ENCODE data around the gene TLK2.
A peak's percentile ranks its signal among the peaks of the same experiment; 100 is the strongest.

The TLK2 gene

DNA sequence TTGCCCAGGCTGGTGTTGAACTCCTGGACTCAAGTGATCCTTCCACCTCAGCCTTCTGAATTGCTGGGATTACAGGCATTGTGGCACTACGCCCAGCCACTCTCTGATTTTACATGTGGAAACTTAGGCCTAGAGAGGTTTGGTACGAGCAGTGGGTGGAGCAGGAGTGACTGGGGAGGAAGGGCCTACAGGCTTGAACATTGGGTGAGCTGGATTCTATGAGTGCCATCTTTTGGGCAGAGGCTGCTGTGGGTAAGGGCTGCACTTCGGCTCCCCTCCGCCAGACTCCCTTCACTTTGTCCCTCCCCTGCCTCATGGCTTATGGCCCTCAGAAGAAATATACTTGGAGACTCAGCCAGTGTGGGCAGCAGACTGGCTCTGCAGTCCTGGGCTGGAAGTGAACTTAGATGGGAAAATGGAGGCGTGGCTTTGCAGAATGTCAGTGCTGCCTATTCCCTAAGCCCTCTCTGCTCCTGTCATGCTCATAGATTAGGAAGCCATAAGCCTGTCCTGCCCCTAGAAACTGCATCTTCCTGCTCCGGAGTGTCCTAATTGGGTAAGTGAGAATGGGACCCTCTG is 139.4 kb downstream of the TLK2 start:
- Mint-ChIP-seq H3K4me1 (ENCODE audit: low read depth) (no peaks in the 10 kb centered on the region), H3K4me3 (no peak overlapping the region), H3K36me3 (no peaks in the 10 kb centered on the region), H3K27me3 (no peaks in the 10 kb centered on the region), H3K9me3 (ENCODE audit: low read depth) (no peaks in the 10 kb centered on the region), H3K27ac (peak overlapping the region; percentile 10)

- Mint-ChIP-seq H3K27ac (no peak overlapping the region), H3K9me3 (ENCODE audit: low read depth) (no peaks in the 10 kb centered on the region), H3K36me3 (no peaks in the 10 kb centered on the region), H3K4me3 (no peak overlapping the region), H3K27me3 (no peaks in the 10 kb centered on the region), H3K4me1 (ENCODE audit: low read depth) (no peaks in the 10 kb centered on the region)
Observed at GRCh38 chr17:62618647-62619416, 140.2 kb downstream of the TLK2 start.

- Mint-ChIP-seq H3K9me3 (ENCODE audit: low read depth) (no peaks in the 10 kb centered on the region), H3K27me3 (no peaks in the 10 kb centered on the region), H3K4me3 (no peak overlapping the region), H3K36me3 (no peaks in the 10 kb centered on the region), H3K27ac (no peak overlapping the region), H3K4me1 (ENCODE audit: low read depth) (no peaks in the 10 kb centered on the region)
Observed at GRCh38 chr17:62619417-62620155, 141.0 kb downstream of the TLK2 start.

DNA sequence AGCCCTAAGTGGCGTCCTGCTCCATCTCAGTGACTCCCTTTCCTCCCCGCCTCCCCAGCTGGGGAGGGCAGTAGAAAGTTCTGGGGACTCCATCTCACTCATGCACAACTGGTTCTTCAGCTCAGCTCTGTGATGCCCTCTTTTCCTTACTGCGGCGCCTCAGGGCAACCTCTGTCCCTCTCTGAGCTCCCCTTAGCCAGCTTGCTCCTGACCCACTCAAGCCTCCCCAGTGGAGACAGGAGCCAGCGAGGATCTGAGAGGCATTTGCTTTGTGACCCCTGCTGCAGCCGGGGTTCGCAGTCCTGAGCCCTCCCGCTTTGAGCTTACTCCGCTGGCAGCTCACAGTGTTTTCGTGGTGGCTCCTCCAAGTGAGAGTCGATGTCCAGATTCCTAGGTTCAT is 142.6 kb downstream of the TLK2 start:
- H3K4me1 Mint-ChIP-seq (ENCODE audit: low read depth), result peaks cover 7% of the 10 kb centered on the region
- no peaks in the 10 kb centered on the region for H3K9me3 Mint-ChIP-seq (ENCODE audit: low read depth)
- H3K4me3 Mint-ChIP-seq, result no peak overlapping the region
- H3K36me3 Mint-ChIP-seq, result no peaks in the 10 kb centered on the region
- H3K27ac Mint-ChIP-seq, result no peak overlapping the region
- no peaks in the 10 kb centered on the region for H3K27me3 Mint-ChIP-seq

- no peaks in the 10 kb centered on the region for H3K27me3 Mint-ChIP-seq
- no peak overlapping the region for H3K27ac Mint-ChIP-seq
- H3K4me1 Mint-ChIP-seq (ENCODE audit: low read depth), result peaks cover 23% of the 10 kb centered on the region
- H3K36me3 Mint-ChIP-seq, result no peaks in the 10 kb centered on the region
- H3K4me3 Mint-ChIP-seq, result no peak overlapping the region
- no peaks in the 10 kb centered on the region for H3K9me3 Mint-ChIP-seq (ENCODE audit: low read depth)
Observed at GRCh38 chr17:62625184-62625869, 146.7 kb downstream of the TLK2 start.

DNA sequence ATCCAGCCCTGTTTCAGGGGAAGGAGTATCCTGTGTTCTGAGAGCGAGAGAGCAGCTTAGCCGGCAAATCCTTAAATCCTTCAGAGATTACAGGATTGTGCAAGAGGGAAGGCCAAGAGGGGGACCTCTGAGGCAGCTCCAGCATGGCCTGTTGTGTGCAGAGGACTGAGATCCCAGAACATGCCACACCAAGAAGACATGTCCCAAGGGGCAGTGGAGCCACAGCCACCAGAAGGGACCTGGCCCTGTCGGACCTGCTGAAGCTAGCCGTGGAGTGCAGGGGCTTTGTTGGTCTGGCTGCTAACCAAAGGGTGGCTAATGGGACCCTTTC is 147.2 kb downstream of the TLK2 start:
- Mint-ChIP-seq H3K36me3 (no peaks in the 10 kb centered on the region), H3K27me3 (no peaks in the 10 kb centered on the region), H3K4me3 (peak overlapping the region; percentile 73), H3K27ac (no peak overlapping the region), H3K4me1 (ENCODE audit: low read depth) (peaks cover 23% of the 10 kb centered on the region), H3K9me3 (ENCODE audit: low read depth) (no peaks in the 10 kb centered on the region)

- H3K27me3 Mint-ChIP-seq, result no peaks in the 10 kb centered on the region
- no peaks in the 10 kb centered on the region for H3K9me3 Mint-ChIP-seq (ENCODE audit: low read depth)
- no peak overlapping the region for H3K27ac Mint-ChIP-seq
- H3K4me1 Mint-ChIP-seq (ENCODE audit: low read depth), result peaks cover 23% of the 10 kb centered on the region
- peak overlapping the region; percentile 78 for H3K4me3 Mint-ChIP-seq
- no peaks in the 10 kb centered on the region for H3K36me3 Mint-ChIP-seq
Observed at GRCh38 chr17:62626719-62627218, 148.1 kb downstream of the TLK2 start.

DNA sequence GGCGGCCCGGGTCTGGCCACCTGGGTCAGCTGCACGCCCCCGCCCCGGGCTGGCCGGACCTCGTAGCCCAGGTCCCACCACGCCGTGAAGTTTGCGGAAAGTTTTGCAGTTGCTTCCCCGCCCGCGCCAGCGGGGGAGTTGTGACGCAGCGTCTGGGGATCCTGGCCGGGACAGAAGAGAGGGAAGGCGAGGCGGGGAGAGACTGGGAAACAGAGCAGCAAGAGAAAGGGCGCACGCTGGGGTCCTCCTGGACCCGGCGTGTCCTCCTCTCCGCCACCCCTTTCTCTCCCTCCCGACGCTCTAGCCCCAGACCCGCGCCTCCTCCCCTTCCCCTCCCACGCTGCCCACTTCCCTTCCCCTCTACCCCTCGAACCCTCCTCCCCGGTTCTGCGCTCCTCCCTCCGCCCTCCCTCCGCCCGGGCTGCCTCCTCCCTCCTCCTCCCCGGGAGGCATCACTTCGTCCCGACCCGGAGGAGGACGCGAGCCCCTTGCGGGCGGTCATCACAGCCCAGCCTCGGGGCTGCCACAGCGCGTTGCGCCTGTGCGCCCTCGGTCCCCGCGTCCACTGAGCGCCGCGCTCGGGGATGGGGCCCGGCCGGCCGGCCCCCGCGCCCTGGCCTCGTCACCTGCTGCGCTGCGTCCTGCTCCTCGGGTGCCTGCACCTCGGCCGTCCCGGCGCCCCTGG is 148.7 kb downstream of the TLK2 start, which contains the start of gene MRC2:
MRC2 (plus strand) TSS at position 452 of the 685 bp plus-strand sequence; CDS start at position 585, 133 bp downstream.
- Mint-ChIP-seq H3K9me3 (ENCODE audit: low read depth) (no peaks in the 10 kb centered on the region), H3K4me3 (peak within 1 kb of the TSS; percentile 92), H3K36me3 (no peaks in the 10 kb centered on the region), H3K27me3 (no peaks in the 10 kb centered on the region), H3K27ac (peak within 1 kb of the TSS; percentile 85), H3K4me1 (ENCODE audit: low read depth) (peaks cover 23% of the 10 kb centered on the region)

GRCh38 chr17:62627904-62628633 is 149.4 kb downstream of the TLK2 start:
- H3K27me3 Mint-ChIP-seq, result no peaks in the 10 kb centered on the region
- H3K4me1 Mint-ChIP-seq (ENCODE audit: low read depth), result peaks cover 23% of the 10 kb centered on the region
- H3K9me3 Mint-ChIP-seq (ENCODE audit: low read depth), result no peaks in the 10 kb centered on the region
- no peaks in the 10 kb centered on the region for H3K36me3 Mint-ChIP-seq
- H3K27ac Mint-ChIP-seq, result peak overlapping the region; percentile 85
- peak overlapping the region; percentile 92 for H3K4me3 Mint-ChIP-seq

GRCh38 chr17:62628831-62629555 is 150.4 kb downstream of the TLK2 start:
- peaks cover 23% of the 10 kb centered on the region for H3K4me1 Mint-ChIP-seq (ENCODE audit: low read depth)
- H3K9me3 Mint-ChIP-seq (ENCODE audit: low read depth), result no peaks in the 10 kb centered on the region
- H3K27ac Mint-ChIP-seq, result no peak overlapping the region
- peak overlapping the region; percentile 92 for H3K4me3 Mint-ChIP-seq
- no peaks in the 10 kb centered on the region for H3K36me3 Mint-ChIP-seq
- H3K27me3 Mint-ChIP-seq, result no peaks in the 10 kb centered on the region

GRCh38 chr17:62629556-62630364 is 151.1 kb downstream of the TLK2 start:
- no peaks in the 10 kb centered on the region for H3K9me3 Mint-ChIP-seq (ENCODE audit: low read depth)
- H3K27ac Mint-ChIP-seq, result peak overlapping the region; percentile 16
- H3K27me3 Mint-ChIP-seq, result no peaks in the 10 kb centered on the region
- H3K4me3 Mint-ChIP-seq, result peak overlapping the region; percentile 6
- H3K36me3 Mint-ChIP-seq, result no peaks in the 10 kb centered on the region
- H3K4me1 Mint-ChIP-seq (ENCODE audit: low read depth), result peaks cover 23% of the 10 kb centered on the region

DNA sequence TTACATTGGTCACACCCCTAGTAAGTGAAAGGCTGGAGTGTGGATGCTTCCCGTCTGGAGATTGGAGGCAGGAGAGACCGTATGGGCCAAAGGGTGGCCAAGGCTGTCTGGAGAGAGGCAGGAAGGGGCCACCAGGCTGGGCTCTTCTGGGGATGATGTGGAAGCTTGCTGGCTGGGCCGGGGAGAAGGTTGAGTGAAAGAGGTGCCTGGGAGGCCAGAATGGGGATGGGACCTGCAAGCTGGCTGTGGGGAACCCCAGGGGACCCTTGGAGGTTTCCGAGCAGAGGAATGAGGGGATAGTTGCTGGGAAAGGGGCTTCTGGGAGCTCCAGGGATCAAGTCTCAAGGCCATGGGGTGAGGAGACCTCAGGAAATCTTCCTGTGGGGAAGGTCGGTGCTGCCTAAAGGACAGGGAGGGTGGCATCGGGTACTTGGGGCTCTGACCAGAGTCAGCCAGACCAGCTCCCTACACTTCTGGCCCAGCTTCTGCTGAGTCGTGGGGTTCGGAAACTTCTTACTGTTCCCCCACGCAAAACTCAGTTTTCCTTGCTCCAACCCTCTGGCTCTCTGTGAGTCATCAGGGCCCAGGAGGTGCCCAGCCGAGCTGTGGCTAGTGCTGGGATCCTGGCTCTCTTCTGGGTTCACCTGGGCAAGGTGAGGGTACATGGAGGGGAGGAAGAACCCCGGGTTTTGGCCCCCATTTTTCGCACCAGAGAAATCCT is 151.9 kb downstream of the TLK2 start:
- Mint-ChIP-seq H3K4me3 (no peak overlapping the region), H3K27me3 (no peaks in the 10 kb centered on the region), H3K36me3 (no peaks in the 10 kb centered on the region), H3K4me1 (ENCODE audit: low read depth) (peaks cover 23% of the 10 kb centered on the region), H3K27ac (no peak overlapping the region), H3K9me3 (ENCODE audit: low read depth) (no peaks in the 10 kb centered on the region)
